ENCODE results near the gene NEK7.
A peak's percentile ranks its signal among the peaks of the same experiment; 100 is the strongest.

The NEK7 gene

DNA sequence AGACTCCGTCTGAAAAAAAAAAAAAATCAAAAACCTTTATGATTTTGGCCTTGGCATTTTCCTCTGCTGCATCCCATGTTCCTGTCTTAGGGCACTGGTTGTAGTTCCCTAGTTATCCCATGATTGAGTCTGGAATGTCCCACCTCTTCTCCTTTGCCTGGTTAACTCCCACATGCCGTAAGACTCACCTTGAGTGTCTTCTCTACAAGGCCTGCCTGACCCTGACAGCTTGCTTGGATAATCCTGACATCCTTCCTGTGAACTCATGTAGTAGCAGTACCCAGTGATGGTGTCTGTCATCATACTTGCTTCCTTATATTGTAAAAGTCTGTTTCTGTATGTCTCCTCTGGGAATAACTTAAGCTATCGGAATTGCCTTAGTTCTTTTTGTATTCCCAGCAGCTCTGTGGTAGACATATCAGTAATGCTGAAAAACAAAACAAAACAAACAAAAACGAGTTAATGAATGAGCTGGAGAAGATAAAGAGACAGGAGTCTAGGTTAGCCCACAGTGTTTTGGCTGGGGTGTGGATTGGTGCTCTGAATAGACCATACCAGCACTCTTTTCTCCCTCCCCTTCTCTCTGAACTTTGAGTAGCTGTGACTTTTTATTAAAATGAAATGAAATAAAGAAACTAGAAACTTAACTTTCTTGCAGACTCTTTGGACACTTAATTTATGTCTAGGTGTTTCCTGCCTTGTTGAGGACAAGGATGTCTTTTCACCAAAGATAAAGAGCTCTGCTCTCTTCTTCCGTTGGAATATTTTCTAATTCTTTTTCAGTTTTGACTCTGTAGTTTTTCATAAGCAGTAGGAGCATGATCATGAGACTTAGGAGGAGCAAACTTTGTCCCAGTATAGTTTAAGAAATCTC lies 15.1 kb downstream of the NEK7 start:
- TF ChIP-seq, protein P1, sequence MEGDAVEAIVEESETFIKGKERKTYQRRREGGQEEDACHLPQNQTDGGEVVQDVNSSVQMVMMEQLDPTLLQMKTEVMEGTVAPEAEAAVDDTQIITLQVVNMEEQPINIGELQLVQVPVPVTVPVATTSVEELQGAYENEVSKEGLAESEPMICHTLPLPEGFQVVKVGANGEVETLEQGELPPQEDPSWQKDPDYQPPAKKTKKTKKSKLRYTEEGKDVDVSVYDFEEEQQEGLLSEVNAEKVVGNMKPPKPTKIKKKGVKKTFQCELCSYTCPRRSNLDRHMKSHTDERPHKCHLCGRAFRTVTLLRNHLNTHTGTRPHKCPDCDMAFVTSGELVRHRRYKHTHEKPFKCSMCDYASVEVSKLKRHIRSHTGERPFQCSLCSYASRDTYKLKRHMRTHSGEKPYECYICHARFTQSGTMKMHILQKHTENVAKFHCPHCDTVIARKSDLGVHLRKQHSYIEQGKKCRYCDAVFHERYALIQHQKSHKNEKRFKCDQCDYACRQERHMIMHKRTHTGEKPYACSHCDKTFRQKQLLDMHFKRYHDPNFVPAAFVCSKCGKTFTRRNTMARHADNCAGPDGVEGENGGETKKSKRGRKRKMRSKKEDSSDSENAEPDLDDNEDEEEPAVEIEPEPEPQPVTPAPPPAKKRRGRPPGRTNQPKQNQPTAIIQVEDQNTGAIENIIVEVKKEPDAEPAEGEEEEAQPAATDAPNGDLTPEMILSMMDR (IDR thresholded peaks at IDR 0.05; ENCODE audit: extremely low read depth, missing control alignments), result no peak
- no peak for DNase-seq (ENCODE audit: low spot score)

DNA sequence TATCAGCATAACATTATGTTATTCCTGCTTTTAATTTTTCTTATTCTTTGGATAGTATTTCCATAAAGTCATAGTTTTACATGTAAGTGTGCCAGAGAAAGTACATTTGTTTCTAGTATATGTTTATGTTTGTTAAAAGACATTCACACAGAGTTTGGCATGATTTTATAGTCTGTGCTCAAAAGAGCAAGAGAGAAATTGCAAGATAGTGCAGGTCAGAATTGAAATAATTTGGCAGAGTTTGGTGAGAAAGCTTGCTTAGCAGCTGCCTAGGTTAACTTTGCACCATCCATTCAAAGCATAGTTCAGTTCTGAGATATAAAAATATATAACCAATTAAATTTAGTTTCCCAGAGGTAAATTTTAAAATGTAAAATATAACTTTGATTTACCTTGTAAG lies 17.0 kb downstream of the NEK7 start:
- TF ChIP-seq, protein P1 (IDR thresholded peaks at IDR 0.05; ENCODE audit: extremely low read depth, missing control alignments), result no peak
- DNase-seq (ENCODE audit: low spot score), result no peak

DNA sequence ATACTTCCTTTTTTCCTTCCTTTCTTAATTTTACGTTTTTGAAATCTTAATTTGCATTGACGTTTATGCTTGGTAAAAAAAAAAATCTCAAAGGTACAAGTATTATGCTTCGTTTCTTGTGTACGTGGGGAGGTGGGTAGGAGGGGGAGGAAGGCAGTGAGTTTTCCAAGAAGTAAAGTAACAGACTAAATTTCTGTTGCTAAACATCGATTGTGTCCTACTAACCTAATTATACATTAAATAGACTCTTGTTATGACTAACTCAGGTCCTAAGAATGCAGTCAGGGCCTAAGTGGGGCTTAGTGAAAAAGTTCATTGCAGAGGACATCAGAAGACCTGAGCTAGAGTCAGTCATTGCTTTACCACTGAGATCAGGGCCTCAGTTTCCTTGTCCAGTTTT lies 17.5 kb downstream of the NEK7 start:
- TF ChIP-seq, protein P1 (IDR thresholded peaks at IDR 0.05; ENCODE audit: extremely low read depth, missing control alignments), result no peak
- DNase-seq (ENCODE audit: low spot score), result peak; percentile 23

DNA sequence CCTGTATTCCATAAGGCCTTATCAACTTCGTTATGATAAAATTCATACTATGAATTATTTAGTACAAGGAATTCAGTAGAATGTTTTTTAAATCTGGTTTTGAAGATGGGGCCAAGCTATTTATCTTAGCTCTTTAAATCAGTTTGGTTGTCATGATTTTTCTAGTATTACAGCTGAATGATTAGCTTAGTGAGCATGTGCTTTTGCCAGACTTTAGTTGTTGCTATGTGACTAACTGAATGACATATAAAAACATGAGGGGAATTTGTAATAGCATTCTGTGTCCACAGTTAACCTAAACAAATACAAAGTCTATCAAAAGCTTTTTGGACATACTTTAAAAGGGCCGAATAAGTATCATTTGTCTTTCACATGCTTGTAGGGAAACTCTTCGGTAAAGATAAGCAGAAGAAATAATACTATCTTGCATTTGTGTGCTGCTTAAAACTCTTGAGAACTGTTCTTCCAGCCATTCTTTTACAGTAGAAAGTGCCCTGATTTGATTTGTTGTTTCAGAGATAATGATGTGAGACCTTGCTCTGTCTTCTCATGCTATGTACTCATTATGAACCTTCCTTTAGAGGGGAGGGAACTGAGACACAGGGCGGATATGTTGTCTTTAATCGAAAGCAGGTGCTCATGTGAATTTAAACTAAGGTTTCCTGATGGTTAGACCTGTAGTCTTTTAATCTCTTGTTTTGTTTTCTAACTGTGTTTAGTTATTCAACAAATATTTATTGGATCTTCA lies 18.8 kb downstream of the NEK7 start:
- TF ChIP-seq, protein P1 (IDR thresholded peaks at IDR 0.05; ENCODE audit: extremely low read depth, missing control alignments), result no peak
- DNase-seq (ENCODE audit: low spot score), result peak; percentile 25

DNA sequence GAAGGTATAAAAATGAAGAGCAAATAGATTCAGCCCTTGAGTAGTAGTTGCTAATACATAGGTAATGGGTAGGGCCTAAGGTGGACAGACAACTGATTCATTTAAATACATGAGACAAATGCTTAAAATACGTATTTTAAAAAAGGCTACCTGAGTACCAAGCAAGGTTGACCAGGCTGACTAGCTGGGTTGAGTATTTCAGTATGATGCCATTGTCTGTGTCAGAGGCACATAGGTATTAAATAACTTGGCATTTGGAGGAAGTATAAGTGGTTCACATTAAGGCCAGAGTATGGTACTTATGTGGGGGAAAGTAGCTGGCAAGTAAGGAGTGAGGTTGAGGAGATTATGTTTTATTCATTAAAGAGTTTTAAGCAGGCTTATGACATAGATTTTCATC lies 19.4 kb downstream of the NEK7 start:
- no peak for DNase-seq (ENCODE audit: low spot score)
- TF ChIP-seq, protein P1 (IDR thresholded peaks at IDR 0.05; ENCODE audit: extremely low read depth, missing control alignments), result no peak

DNA sequence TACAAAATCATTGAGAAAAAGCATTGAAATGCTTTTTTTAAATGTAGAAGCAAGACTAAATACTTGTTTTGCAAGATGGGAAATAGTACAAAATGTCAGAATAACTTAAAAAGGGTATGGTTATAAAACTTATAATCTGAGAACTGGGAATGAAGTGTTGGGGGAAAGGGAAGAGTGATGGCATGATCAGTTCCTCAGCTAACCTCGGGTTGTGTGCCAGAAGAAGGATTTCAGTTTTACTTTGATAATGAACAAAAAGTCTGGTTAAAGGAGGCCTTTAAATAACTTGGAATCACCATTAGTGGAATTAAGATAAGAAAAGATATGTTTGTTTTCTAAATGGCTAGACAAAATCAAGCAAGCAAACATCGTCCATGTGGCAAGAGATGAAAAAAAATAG lies 20.7 kb downstream of the NEK7 start:
- TF ChIP-seq, protein P1 (IDR thresholded peaks at IDR 0.05; ENCODE audit: extremely low read depth, missing control alignments), result no peak
- no peak for DNase-seq (ENCODE audit: low spot score)

DNA sequence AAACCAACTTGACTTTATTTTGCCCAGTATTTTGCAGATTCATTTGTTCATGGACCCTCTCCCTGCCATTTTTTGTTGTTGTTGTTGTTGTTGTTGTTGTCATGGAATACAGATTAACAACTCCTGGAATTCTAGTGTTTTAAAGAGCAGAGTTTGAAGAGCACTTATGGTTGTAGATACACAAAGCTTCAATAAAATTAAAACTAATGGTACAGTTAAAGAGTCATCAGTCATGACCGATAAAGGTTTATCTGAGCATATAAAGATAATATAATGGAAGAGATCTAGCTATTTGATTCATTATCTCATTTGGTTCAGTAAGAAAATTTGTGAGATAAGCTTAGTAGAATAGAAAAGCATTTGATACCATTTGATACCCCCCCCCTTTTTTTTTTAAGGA lies 21.8 kb downstream of the NEK7 start:
- DNase-seq (ENCODE audit: low spot score), result no peak
- TF ChIP-seq, protein P1 (IDR thresholded peaks at IDR 0.05; ENCODE audit: extremely low read depth, missing control alignments), result no peak

Measured in GM20000 (cell line).